Measurements from ENCODE around the gene COPS8. TPM values are rescaled to one million over a fixed set of nuclear protein-coding genes. Genes with fewer than 3 reads are reported as not detected.

Gene COPS8
- total RNA-seq, 1 donor from 2014 or later: 63.8 TPM

DNA sequence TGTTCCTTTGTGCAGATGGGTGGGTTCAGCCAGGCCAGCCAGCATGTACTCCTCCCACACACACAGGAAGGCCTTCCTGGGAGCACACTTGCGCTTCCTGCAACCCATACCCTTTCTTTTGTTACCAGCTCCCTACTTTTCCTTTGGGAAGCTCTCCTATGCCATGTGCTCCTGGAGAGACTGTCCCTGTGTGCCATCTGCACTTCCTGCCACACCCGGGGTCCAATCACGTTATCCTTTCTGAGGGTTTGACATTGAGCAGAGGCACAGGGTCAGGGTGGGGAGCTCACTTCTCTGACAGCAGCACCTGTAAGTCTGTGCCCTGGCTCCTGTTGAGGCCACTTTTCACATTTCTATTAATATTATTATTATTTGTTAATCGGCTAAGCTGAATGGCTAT is 62.9 kb downstream of the COPS8 start:
- Mint-ChIP-seq H3K4me3 (ENCODE audit: low read depth) (no peak overlapping the region), H3K36me3 (ENCODE audit: low read depth) (peaks cover 15% of the 10 kb centered on the region), H3K4me1 (ENCODE audit: low read depth) (peaks cover 19% of the 10 kb centered on the region), H3K9me3 (peaks cover 35% of the 10 kb centered on the region), H3K27ac (peak overlapping the region; percentile 29), H3K27me3 (ENCODE audit: low read depth) (no peaks in the 10 kb centered on the region)
- intact Hi-C loops (cut with micrococcal nuclease): no loop called here
- no peak for DNase-seq (ENCODE audit: low spot score)

DNA sequence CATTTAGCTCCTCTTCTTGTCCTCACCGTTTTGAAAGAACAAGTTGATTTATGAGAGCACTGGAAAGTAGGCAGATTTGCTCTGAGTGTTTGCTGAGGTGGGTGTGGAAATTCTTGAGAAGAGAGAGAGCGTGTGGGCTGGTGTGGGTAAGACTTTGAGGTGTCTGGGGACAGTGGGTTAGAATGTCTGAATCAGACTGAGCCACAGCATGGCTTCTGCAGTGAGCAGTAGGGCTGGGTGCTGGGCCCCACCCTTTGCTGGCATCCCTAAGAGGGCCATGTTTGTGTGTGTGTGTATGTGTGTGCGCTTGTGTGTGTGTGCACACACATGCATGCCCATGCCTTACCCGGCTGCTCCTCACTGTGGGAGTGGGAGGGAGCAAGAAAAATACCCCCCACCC is 63.7 kb downstream of the COPS8 start:
- H3K4me1 Mint-ChIP-seq (ENCODE audit: low read depth): peaks cover 22% of the 10 kb centered on the region
- H3K27ac Mint-ChIP-seq: peak overlapping the region; percentile 73
- intact Hi-C loops (cut with micrococcal nuclease): no loop called here
- H3K36me3 Mint-ChIP-seq (ENCODE audit: low read depth): peaks cover 15% of the 10 kb centered on the region
- H3K4me3 Mint-ChIP-seq (ENCODE audit: low read depth): no peak overlapping the region
- no peaks in the 10 kb centered on the region for H3K27me3 Mint-ChIP-seq (ENCODE audit: low read depth)
- no peak for DNase-seq (ENCODE audit: low spot score)
- H3K9me3 Mint-ChIP-seq: peaks cover 31% of the 10 kb centered on the region
